ENCODE results near the gene AP3B1.

Gene AP3B1

DNA sequence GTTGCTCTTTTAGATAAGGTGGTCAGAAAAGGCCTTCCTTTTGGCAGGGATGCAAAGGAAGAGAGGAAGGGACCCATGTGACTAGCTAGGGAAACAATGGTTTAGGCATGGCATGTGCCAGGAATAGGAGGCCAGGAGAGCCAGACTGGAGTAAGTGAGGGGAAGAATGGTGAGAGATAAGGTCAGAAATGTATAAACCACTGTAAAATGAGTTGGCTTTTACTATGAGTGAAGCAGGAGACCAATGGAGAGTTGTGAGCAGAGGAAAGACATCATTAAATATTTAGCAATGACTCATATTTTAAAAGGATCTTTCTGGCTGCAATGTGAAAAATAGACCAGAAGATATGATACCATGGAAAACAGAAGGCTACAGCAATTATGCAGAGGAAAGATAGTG lies 50.9 kb downstream of the AP3B1 start:
- H3K27me3 ChIP-seq (ENCODE audit: insufficient read depth, low read length, poor library complexity, severe bottlenecking): no peaks in the 10 kb centered on the region
- H3K36me3 ChIP-seq (ENCODE audit: insufficient read depth, low read length): peaks cover 14% of the 10 kb centered on the region; the same call in 1 of the 2 replicates
- H3K9me2 ChIP-seq (replicated peaks; ENCODE audit: low read depth, low read length): no peaks in the 10 kb centered on the region
- peaks cover 13% of the 10 kb centered on the region; the same call in 1 of the 2 replicates for H3K79me2 ChIP-seq (ENCODE audit: insufficient read depth, low read length)
- no peak overlapping the region for H3K4me2 ChIP-seq (ENCODE audit: low read depth, low read length, poor library complexity, severe bottlenecking)
- H3F3A ChIP-seq (ENCODE audit: low read depth): no peaks in the 10 kb centered on the region
- no peak overlapping the region for H3K4me3 ChIP-seq (ENCODE audit: low read length, poor library complexity, severe bottlenecking)
- TF ChIP-seq EZH2phosphoT487 (IDR thresholded peaks at IDR 0.05; ENCODE audit: borderline replicate concordance): no peak
- TF ChIP-seq CTCF (conservative IDR thresholded peaks at IDR 0.05; ENCODE audit: low read length): no peak
- H2AFZ ChIP-seq (ENCODE audit: low read length): no peak overlapping the region
- no peaks in the 10 kb centered on the region for H3K9me3 ChIP-seq (ENCODE audit: insufficient read depth, low read depth, low read length)
- H4K20me1 ChIP-seq (ENCODE audit: insufficient read depth, low read length, poor library complexity, severe bottlenecking): no peaks in the 10 kb centered on the region
- H3K9ac ChIP-seq (ENCODE audit: low read depth, low read length, poor library complexity, severe bottlenecking): no peak overlapping the region
- H3K4me1 ChIP-seq (ENCODE audit: insufficient read depth, low read length, poor library complexity, severe bottlenecking): no peaks in the 10 kb centered on the region

GRCh38 chr5:78243091-78243490 lies 51.4 kb downstream of the AP3B1 start:
- Histone ChIP-seq H3K9me2 (replicated peaks; ENCODE audit: low read depth, low read length) (no peaks in the 10 kb centered on the region), H4K20me1 (ENCODE audit: insufficient read depth, low read length, poor library complexity, severe bottlenecking) (no peaks in the 10 kb centered on the region), H3K27me3 (ENCODE audit: insufficient read depth, low read length, poor library complexity, severe bottlenecking) (no peaks in the 10 kb centered on the region), H3K4me1 (ENCODE audit: insufficient read depth, low read length, poor library complexity, severe bottlenecking) (no peaks in the 10 kb centered on the region), H3K9me3 (ENCODE audit: insufficient read depth, low read depth, low read length) (no peaks in the 10 kb centered on the region), H2AFZ (ENCODE audit: low read length) (no peak overlapping the region), H3K9ac (ENCODE audit: low read depth, low read length, poor library complexity, severe bottlenecking) (no peak overlapping the region), H3K36me3 (ENCODE audit: insufficient read depth, low read length) (peaks cover 16% of the 10 kb centered on the region; the same call in 1 of the 2 replicates), H3K4me3 (ENCODE audit: low read length, poor library complexity, severe bottlenecking) (no peak overlapping the region), H3K79me2 (ENCODE audit: insufficient read depth, low read length) (peaks cover 13% of the 10 kb centered on the region; the same call in 1 of the 2 replicates), H3F3A (ENCODE audit: low read depth) (no peaks in the 10 kb centered on the region), H3K4me2 (ENCODE audit: low read depth, low read length, poor library complexity, severe bottlenecking) (no peak overlapping the region)
- TF ChIP-seq EZH2phosphoT487 (IDR thresholded peaks at IDR 0.05; ENCODE audit: borderline replicate concordance): no peak
- TF ChIP-seq CTCF (conservative IDR thresholded peaks at IDR 0.05; ENCODE audit: low read length): no peak

DNA sequence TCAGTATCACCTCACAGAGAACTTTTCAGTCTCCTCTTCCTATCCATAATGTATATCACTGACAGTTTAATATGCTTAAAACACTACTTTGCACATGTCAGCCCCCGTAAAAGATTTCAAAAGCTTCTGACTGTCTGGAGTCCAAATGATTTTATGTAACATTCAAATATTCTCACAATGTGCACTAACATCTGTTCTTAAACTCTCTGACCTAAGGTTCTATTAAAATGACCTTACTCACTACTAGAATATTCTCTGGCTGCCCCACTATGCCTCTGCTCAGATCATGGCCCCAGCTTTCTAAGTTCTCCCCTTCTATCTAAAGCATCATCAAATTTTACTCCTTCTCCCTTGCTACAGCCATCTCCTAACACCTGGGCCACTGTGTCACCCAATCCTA lies 52.5 kb downstream of the AP3B1 start:
- Histone ChIP-seq H2AFZ (ENCODE audit: low read length) (no peak overlapping the region), H3K9me2 (replicated peaks; ENCODE audit: low read depth, low read length) (no peaks in the 10 kb centered on the region), H3K4me3 (ENCODE audit: low read length, poor library complexity, severe bottlenecking) (no peak overlapping the region), H3K4me2 (ENCODE audit: low read depth, low read length, poor library complexity, severe bottlenecking) (no peak overlapping the region), H3F3A (ENCODE audit: low read depth) (no peaks in the 10 kb centered on the region), H3K79me2 (ENCODE audit: insufficient read depth, low read length) (peaks cover 18% of the 10 kb centered on the region; the same call in 1 of the 2 replicates), H3K27me3 (ENCODE audit: insufficient read depth, low read length, poor library complexity, severe bottlenecking) (no peaks in the 10 kb centered on the region), H3K4me1 (ENCODE audit: insufficient read depth, low read length, poor library complexity, severe bottlenecking) (no peaks in the 10 kb centered on the region), H3K9ac (ENCODE audit: low read depth, low read length, poor library complexity, severe bottlenecking) (no peak overlapping the region), H4K20me1 (ENCODE audit: insufficient read depth, low read length, poor library complexity, severe bottlenecking) (no peaks in the 10 kb centered on the region), H3K36me3 (ENCODE audit: insufficient read depth, low read length) (peaks cover 21% of the 10 kb centered on the region; the same call in 1 of the 2 replicates), H3K9me3 (ENCODE audit: insufficient read depth, low read depth, low read length) (no peaks in the 10 kb centered on the region)
- TF ChIP-seq CTCF (conservative IDR thresholded peaks at IDR 0.05; ENCODE audit: low read length) (no peak), EZH2phosphoT487 (IDR thresholded peaks at IDR 0.05; ENCODE audit: borderline replicate concordance) (no peak)
